Left cardiac atrium (tissue), 4 donors: ENCODE measurements around the gene TOLLIP. TPM values are rescaled to one million over a fixed set of nuclear protein-coding genes. Genes with fewer than 3 reads are reported as not detected.
"Not testable (repeated sequence)": the region's sequence is repeated elsewhere in the genome, so short reads cannot be mapped to it uniquely, and the experiment has no call there.

Experiments used
- ATAC-seq, 2 donors: fragments of 200-7000 bp; cut with Tn5 transposase; one replicate each; pipeline ENCODE4 v1.9.1; 2020; ENCODE audit warnings: mild to moderate bottlenecking in 2 of 2, moderate library complexity in 2 of 2
- DNase-seq: peaks from one replicate; pipeline ENCODE4 v3.0.0-alpha.2; 2020
- intact Hi-C, 2 donors: fragments of 100-400 bp; cut with DNase I; formaldehyde crosslinking; loops; one replicate each; pipeline versions ENCODE4 v1.14.1 to v1.15.1; 2022 to 2023
- total RNA-seq, 2 donors: library from RNA; stranded (reverse); fragmentation: NEBNext Ultra II Directional; extraction: Animal tissue kit (Norgen Biotek cat#: 25700); gene quantifications; one replicate each; pipeline ENCODE4 v1.2.1, GENCODE V29; 2021
- donor health status: DM: no; HTN: yes; CAD: no.
- donor health status: DM: no; HTN: yes; CAD: no; lungs with severe emphysema.
- donor health status: DM: yes; HTN: yes; CAD: no.
- donor health status: Dilated cardiomyopathy.

Gene TOLLIP
- total RNA-seq, 2 donors from 2014 or later, result 43.4 to 50.8 TPM

DNA sequence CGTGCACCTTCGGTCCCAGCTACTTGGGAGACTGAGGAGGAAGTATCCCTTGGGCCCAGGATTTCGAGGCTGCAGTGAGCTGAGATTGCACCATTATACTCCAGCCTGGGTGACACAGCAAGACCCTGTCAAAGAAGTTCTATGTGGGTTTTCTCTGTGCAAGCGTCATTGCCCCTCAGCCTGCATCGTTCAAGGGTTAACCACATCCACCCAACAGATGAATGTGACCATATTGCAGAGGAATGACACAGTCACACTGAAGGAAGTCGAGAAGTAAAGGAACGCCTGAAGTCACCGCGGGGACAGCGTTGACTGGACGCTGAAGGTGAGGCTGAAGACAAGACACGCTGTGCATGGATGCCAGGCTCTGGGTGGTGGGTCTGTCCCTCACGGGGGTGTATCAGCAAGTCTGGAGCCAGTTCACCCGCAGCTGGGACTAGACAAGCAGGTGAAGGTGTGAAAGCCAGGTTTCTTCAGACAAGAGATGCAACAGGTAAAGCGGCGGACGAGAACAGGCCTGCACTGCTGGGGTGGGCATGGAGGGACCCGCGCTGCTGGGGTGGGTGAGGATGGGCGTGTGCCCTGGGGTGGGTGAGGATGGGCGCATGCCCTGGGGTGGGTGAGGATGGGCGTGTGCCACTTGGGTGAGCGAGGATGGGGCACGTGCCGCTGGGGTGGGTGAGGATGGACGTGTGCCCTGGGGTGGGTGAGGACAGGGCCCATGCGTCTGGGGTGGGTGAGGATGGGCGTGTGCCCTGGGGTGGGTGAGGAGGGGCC is 36.5 kb upstream of the TOLLIP start:
- intact Hi-C loops, result no loop called here
- no peak for DNase-seq
- ATAC-seq, result no peak

DNA sequence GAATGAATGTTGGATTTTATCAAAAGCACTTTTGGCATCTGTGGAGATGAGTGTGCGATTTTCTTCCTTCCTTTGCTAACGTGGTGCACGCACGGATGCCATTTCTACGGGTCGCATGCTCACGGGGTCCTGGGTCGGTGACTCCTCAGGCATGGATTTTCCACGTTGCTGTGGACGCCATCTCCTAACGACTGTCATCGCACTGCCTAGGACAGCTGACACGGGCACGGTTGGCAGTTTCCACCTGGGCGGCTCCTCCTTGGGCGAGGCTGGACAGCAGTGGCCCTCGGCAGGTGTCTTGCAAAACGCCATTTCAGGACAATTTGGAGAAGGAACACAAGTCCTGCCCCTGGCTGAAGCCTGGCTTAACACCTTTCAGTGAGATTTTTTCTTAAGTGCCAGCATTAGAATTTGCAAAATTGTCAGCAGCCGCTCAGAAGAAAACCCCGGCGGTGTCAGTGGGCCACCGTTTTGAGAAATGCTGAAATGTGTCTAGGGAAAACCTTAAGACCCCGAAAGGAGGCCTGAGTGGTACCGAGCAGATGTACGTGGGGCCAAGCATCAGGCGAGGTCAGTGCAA is 34.7 kb upstream of the TOLLIP start:
- intact Hi-C loops, result no loop called here
- ATAC-seq, result no peak
- DNase-seq, result no peak

DNA sequence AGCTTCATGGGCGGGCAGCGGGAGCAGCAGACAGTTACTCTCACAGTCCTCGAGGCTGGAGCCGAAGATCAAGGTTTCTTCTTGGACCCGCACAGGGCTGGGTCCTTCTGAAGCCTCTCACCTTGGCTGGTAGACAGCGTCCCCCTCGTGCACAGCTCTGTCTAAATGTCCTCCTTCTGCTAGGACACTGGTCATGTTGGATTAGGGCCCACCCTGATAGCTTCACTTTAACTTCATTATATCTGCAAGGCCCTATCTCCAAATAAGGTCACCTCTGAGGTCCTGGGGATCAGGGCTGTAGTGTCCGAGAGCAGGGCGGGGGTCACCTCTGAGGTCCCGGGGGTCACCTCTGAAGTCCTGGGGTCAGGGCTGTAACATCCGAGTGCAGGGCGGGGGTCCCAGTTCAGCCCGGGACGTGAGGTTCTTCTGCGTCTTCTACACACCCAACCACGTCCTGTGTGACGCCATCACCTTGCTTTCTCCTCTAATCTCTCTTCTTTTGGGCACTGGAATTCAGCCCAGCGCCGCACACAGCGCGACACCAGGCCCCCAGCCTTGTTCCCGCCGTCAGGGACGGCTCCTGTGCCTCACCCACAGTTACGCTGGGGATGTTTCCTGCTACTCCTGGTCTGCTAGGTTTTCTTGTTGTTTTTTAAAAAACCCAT is 34.1 kb upstream of the TOLLIP start:
- ATAC-seq, result no peak
- no peak for DNase-seq
- intact Hi-C loops, result no loop called here

- ATAC-seq (no peak), DNase-seq (no peak)
- intact Hi-C loops, result no loop called here
These were observed 33.5 kb upstream of the TOLLIP start for GRCh38 chr11:1342946-1343345.

- intact Hi-C loops, result no loop called here
- ATAC-seq (peak in 1 of 2 donors; percentile 22), DNase-seq (no peak)
These were observed 32.6 kb upstream of the TOLLIP start for GRCh38 chr11:1341928-1342524.

- DNase-seq, ATAC-seq, intact Hi-C loops: not testable (repeated sequence)
These were observed 31.8 kb upstream of the TOLLIP start for GRCh38 chr11:1341226-1341625.

- ATAC-seq (no peak), DNase-seq (no peak)
- intact Hi-C loops, result no loop called here
These were observed 30.7 kb upstream of the TOLLIP start for GRCh38 chr11:1340111-1340510.

- intact Hi-C loops, result loop anchor here in 1 of 2 donors (10.0 kb wide), 1 partner anchor 176 kb away; no protein-coding TSS in a partner anchor
- DNase-seq (no peak), ATAC-seq (no peak)
These were observed 29.7 kb upstream of the TOLLIP start for GRCh38 chr11:1339066-1339675.

GRCh38 chr11:1338201-1339065 is 29.0 kb upstream of the TOLLIP start:
- intact Hi-C loops, result loop anchor here in 1 of 2 donors (10.0 kb wide), 1 partner anchor 176 kb away; no protein-coding TSS in a partner anchor
- ATAC-seq, result no peak
- DNase-seq, result no peak

GRCh38 chr11:1337647-1338007 is 28.2 kb upstream of the TOLLIP start:
- intact Hi-C loops, result loop anchor here in 1 of 2 donors (10.0 kb wide), 1 partner anchor 177 kb away; no protein-coding TSS in a partner anchor
- DNase-seq, result no peak

DNA sequence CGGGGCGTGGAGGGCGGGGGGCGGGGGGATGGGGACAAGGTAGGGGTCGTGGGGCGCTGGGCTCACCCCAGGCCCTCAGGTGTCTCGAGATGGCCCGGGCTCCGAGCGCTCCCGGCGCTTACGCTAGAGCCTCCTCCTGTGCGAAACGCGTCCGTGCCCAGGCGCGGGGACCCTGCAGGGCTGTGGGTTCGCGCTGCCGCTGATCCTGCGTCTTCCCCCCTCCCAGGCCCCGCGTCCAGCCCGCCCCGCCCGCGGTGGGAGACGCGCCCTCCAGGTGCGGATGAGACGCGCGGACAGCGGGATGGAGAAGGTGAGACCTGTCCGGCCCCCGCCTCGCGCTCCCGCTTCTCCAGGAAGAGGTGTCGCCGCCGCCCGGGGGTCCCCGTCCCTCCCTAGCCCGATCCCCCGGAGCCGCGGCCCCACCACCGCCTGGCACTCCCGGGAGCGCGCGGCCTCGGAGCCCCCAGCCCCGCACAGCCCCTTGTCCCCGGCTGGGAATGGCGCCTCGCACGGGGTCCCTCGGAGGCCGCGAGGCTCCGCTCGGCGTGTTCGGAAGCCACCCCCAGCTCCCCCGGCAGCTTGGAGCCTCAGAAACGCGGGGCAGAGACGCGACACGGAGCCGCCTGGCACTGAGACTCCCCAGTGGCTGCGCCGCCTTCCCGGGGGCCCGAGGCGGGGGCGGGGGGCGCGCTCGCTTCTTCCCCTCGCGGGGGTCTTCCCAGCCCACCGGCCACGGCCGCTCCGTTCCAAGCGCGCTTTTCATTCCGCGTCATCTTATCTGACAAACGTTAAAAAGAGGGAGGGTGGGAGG is 27.6 kb upstream of the TOLLIP start:
- ATAC-seq, result peak; percentile 39 to 54
- intact Hi-C loops, result loop anchor here in 1 of 2 donors (10.0 kb wide), 1 partner anchor 178 kb away; no protein-coding TSS in a partner anchor
- DNase-seq, result peak; percentile 72

More at GRCh38 chr11:1337647-1338007, 28.2 kb upstream of the TOLLIP start:
- ATAC-seq, result no peak

GRCh38 chr11:1335811-1336761 is 26.7 kb upstream of the TOLLIP start:
- peak; percentile 76 to 85 for ATAC-seq
- intact Hi-C loops, result loop anchor here in 1 of 2 donors (10.0 kb wide), 1 partner anchor 179 kb away; no protein-coding TSS in a partner anchor
- peak; percentile 80 for DNase-seq

DNA sequence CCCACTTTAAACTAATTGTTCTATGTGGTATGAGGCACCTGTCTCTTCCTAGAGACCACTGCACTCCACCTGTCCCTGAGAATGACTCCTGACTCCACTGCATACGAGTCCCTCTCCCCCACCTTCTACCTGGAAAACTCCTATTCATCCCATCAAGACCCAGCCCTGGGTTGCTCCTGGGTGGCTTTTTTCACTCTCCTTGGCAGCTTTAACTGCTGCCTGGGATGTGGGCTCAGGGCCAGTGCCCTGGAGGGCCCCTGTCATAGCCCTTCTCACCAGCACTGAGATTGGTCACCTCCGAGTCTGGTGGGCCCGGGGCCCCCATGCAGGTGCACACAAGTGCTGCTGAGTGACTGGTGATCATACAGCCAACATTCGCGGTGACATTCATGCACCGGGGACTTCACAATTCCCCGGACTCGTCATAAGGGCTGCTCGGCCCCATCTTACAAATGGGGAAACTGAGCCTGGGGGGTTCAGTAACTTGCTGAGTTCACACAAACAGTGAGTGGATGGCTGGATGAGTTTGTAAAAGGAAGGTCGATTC is 25.9 kb upstream of the TOLLIP start:
- ATAC-seq (no peak), DNase-seq (no peak)
- intact Hi-C loops, result loop anchor here in 1 of 2 donors (10.0 kb wide), 1 partner anchor 179 kb away; no protein-coding TSS in a partner anchor

DNA sequence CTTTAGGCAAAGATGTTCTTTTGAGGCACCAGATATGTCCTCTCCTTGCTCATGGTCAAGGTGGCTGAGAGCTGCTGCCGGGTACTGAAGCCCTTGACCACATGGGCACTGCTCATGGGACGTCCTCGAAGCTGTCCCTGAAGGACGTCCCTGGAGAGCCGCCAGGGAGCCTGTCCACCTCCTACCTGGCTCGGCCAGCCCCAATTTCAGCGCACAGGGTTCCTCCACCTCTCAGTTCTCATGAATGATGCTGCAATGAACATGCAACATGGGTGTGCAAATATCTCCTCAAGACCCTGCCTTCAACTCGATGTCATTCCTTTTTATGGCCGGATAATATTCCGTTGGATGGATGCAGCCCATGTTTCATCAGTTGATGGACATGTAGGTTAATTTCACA is 24.4 kb upstream of the TOLLIP start:
- ATAC-seq (no peak), DNase-seq (no peak)
- intact Hi-C loops, result loop anchor here in 1 of 2 donors (10.0 kb wide), 1 partner anchor 181 kb away; no protein-coding TSS in a partner anchor

DNA sequence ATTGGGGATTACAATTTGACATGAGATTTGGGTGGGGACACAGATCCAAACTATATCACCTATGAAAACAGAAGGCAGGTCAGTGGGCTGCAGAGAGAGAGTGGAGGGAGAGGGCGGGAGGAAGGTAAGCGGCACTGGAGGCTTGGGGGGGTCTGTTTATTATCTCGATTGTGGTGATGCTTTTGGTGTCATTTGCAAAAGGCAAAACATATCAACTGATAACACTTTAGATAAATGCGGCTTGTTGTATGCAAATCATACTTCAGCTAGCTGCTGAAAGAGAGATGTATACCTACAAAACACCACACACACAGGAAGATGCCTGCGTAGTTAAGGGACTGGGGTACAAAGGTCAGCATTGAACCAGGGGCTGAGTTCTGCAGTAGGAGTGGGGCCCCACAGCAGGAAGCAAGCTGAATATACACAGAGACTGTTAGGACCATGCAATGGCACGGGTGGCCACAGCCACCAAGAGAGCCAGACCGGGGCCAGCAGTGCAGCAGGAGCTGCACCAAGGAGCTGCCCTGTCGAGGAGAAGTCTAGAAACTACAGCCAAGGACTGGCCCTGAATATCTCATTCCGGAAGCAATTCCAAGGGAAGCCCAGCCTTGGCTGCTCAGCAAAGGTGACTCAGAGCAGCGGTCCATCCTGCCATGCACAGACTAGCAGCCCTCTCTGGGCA is 23.8 kb upstream of the TOLLIP start:
- DNase-seq (no peak), ATAC-seq (no peak)
- intact Hi-C loops, result loop anchor here in 1 of 2 donors (10.0 kb wide), 1 partner anchor 182 kb away; no protein-coding TSS in a partner anchor
